GM12873 (cell line): ENCODE measurements around the gene PVALEF.

Experiments
- TF ChIP-seq, protein P1 (sequence below): IDR thresholded peaks from 2 replicates; pipeline ENCODE4 v1.5.1; 2012; ENCODE audit warnings: low read depth, mild to moderate bottlenecking, moderate library complexity, low read length, control low read depth; ENCODE audit not compliant: insufficient read depth; ENCODE audit errors: missing control alignments

PVALEF gene

DNA sequence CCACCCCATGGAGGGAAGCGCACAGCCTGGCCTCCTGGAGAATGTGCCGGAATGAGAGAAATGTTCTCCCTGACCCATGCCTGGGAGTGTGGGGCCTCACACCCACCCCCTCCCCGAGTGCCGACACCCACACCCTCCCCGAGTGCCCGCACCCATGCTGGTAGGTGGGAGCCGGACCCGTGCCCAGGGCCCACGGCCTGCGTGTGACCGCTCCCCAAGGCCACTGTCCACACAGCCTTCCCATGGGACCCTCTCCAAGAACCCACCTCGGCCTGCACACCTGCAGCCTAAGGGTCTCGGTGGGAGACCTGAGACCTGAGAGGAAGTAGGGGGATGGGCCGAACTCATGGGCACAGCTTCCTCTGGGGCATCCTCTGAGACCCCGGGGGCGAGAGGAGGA lies 3.3 kb upstream of the PVALEF start:
- TF ChIP-seq, protein P1, sequence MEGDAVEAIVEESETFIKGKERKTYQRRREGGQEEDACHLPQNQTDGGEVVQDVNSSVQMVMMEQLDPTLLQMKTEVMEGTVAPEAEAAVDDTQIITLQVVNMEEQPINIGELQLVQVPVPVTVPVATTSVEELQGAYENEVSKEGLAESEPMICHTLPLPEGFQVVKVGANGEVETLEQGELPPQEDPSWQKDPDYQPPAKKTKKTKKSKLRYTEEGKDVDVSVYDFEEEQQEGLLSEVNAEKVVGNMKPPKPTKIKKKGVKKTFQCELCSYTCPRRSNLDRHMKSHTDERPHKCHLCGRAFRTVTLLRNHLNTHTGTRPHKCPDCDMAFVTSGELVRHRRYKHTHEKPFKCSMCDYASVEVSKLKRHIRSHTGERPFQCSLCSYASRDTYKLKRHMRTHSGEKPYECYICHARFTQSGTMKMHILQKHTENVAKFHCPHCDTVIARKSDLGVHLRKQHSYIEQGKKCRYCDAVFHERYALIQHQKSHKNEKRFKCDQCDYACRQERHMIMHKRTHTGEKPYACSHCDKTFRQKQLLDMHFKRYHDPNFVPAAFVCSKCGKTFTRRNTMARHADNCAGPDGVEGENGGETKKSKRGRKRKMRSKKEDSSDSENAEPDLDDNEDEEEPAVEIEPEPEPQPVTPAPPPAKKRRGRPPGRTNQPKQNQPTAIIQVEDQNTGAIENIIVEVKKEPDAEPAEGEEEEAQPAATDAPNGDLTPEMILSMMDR: no peak

DNA sequence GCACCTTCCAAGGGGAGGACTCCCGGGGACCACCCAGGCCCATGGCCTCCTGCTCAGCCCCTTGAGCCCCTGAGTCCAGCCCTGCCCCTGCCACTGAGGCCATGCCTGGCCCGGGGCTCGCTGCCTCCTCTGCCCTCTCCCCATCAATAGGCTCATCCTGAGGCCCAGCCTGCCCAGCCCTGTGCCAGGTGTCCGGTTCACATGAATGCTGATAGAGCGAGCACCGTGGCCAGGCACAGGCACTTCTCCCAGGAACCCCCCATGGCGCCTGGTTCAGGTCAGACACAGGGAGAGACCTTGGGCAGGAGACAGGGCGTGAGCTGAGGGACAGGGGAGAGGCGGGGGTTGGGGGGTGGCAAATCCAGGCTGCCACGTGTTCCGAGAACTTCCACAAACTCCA lies 2.8 kb upstream of the PVALEF start:
- TF ChIP-seq, protein P1: no peak

DNA sequence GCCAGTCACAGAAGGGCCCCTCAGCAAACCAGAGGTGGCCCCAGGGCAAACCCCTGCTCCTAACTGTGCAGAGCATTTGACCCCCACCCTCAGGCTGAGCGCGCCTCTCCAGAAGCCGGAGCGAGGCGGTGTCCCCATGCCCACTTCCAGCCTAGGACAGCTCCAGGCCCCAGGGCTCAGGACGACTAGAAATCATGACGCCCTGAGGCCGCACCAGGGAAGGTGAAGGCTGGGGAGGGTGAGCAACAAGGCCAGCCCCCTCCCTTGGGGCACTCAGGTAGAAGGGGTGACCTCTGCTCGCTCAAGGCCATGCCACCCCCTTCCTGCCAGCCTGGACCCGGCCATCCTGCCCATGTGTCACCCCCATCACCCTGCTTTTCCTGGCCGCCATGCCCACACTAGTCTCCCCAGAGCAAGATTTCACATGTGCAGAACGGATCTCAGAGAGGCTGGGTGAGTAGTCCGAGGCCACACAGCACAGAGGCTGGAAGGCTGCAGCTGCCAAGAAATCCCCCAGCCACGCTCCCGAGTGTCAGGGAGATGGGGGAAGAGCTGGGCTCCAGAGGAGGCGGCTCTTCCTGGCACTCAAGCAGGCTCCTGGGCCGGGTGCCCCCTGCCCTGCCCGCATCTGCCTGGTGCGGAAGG lies 2.1 kb upstream of the PVALEF start:
- TF ChIP-seq, protein P1: no peak

DNA sequence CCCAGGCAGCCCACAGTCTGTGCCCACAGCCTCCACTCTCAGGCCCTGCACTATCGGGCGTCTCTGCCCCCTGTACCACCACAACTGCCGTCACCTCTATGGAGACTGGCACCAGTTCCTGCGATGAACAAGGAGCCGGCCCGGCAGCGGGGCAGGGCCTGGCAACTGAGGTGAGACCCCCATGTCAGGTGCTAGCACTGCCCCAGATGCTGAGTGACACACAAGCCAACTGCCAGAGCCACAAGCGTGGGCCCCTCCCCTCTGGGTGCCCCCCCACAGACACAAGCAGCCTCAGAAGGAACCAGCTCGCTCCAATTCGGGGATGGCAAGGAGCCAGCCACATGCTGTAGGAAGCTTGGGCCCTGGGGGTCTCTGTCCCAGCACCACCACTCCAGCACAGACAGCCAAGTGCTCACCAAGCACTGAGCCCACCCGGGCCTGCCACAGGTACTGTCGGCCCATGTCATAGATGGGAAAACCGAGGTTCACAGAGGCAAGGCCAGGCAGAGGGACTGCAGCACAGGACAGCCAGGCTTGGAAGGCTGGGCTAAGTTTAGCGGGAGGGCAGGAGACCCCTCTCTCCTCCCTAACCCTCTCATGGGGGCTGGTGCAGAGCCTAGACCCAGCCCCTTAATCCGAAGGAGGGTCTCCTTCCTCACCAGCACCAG lies 1.5 kb upstream of the PVALEF start:
- TF ChIP-seq, protein P1: no peak

DNA sequence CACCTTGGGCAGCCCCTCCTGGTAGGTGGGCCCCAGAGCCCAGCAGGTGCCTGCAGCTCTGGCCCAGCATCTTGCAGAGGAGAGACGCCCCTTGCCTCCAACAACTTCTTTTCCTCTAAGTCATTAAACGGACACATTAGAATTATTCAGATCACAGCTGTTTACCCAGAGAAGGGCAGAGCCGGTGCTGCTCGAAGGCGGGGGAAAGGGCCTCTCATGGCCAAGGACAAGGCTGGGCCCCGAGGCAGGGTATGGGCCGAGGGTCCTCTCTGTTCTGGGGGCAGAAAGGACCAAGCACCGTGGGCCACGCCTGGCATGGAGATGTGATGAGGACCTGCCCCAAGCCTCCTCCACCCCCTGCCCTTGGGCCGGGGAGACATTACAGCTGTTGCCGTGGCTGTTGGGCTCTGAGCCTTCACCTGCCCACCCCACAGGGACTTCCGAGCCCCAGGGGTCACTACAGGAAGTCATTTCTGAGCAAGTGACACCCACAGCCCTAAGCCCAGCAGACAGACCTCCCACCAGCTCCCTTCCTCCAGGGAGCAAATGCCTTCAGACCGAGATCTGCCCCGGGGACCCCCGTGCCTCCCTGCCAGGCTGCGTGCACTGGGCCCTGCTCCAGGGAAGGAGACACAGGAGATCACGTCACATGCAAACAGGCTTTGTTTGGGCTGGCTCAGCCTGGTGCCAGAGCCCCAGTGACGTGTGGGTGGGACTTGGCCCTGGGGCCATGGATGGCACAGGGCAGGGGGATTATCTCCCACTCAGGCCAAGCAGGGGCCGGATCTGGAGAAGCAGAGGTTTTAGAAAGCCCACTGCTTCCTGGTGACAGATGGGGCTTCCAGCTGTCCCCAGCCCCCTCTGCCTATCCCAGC lies 699 bp upstream of the PVALEF start:
- TF ChIP-seq, protein P1: no peak

DNA sequence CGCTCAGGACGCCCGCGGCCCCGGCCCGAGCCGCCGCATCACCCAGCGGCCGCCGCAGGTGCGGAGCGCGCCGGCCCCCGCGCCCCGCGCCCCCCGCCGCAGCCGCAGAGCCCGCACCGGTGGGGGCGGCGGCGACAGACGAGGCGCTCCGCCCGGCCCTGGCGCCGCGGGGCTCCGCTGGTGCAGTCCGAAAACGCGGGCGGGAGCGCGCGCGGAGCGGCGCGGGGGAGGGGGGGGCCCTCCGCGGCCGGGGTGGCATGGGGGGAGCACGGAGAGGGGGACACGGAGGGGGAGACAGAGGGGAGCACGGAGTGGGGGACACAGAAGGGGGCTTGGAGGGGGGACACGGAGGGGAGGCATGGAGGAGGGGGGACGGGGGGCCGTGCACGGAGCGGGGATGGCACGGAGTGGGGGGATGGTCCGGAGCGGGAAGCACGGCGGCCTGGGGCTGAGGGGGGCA lies 756 bp downstream of the PVALEF start, which contains the start of gene AATK:
TSS of gene AATK (minus strand) at position 189 of the 460 bp plus-strand sequence. CDS start 229 bp downstream, outside the sequence.
- TF ChIP-seq, protein P1: no peak

DNA sequence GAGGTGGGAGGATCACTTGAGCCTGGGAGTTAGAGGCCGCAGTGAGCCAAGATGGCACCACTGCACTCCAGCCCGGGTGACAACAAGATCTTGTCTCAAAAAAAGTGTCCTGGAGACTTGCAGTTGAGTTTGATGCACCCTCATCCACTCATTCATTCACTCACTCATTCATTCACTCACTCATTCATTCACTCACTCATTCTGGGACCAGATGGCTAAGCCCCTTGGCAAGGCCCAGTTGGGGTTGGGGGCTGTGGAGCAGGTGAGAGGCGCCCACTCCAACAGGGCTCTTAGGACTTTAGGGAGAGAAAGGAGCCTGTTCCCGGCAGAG lies 1.9 kb downstream of the PVALEF start:
- TF ChIP-seq, protein P1: no peak
